Choroid plexus epithelial cell (primary cell): ENCODE measurements around the gene DIPK1A.

Source experiments
- DNase-seq: peaks from one replicate; pipeline ENCODE4 v3.0.0-alpha.2; 2010; ENCODE audit warnings: low read depth
- H3K4me3 ChIP-seq: 2 replicates; pipeline ENCODE4 v1.5.1; 2011; ENCODE audit warnings: low read depth, mild to moderate bottlenecking, control low read depth, low read length, moderate library complexity
- TF ChIP-seq, protein P1 (sequence below): conservative IDR thresholded peaks from 2 replicates; pipeline ENCODE4 v1.5.1; 2011; ENCODE audit warnings: low read depth, mild to moderate bottlenecking, control low read depth, inconsistent platforms, low read length, moderate library complexity

Gene DIPK1A

DNA sequence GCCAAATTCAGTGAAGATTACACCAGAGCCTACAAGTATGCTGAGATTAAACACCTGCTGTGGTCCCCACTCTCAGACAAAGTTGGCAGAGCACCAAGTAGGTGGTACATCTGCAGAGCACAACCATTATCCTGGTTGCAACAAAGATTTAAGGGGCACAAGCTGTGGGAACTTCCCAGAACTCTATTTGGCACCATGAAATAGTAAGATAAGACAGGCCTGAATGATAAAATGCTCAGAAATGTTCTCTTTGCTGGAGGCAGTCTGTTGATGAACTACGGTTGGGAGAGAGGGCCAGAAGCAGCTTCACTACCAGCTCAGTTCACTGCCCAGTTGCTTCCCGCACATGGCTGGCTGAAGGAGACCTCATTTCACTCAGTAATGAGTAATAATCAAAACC lies 109.5 kb downstream of the DIPK1A start:
- DNase-seq = no peak
- H3K4me3 ChIP-seq = no peak overlapping the region
- TF ChIP-seq, protein P1, sequence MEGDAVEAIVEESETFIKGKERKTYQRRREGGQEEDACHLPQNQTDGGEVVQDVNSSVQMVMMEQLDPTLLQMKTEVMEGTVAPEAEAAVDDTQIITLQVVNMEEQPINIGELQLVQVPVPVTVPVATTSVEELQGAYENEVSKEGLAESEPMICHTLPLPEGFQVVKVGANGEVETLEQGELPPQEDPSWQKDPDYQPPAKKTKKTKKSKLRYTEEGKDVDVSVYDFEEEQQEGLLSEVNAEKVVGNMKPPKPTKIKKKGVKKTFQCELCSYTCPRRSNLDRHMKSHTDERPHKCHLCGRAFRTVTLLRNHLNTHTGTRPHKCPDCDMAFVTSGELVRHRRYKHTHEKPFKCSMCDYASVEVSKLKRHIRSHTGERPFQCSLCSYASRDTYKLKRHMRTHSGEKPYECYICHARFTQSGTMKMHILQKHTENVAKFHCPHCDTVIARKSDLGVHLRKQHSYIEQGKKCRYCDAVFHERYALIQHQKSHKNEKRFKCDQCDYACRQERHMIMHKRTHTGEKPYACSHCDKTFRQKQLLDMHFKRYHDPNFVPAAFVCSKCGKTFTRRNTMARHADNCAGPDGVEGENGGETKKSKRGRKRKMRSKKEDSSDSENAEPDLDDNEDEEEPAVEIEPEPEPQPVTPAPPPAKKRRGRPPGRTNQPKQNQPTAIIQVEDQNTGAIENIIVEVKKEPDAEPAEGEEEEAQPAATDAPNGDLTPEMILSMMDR = no peak

DNA sequence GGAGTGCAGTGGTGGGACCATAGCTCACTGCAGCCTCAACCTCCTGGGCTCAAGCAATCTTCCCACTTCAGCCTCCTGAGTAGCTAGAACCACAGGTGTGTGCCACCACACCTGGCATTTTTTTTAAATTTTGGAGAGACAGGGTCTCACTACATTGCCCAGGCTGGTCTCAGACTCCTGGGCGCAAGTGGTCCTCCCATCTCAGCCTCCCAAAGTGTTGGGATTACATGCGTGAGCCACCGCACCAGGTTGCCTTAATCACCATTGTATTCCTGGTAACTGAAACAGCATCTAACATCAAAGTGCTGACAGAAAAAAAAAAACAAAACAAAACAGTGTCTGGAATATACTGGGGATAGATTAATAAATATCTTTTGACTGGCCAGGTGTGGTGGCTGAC lies 111.2 kb downstream of the DIPK1A start:
- no peak overlapping the region for H3K4me3 ChIP-seq
- no peak for DNase-seq
- TF ChIP-seq, protein P1 = no peak

DNA sequence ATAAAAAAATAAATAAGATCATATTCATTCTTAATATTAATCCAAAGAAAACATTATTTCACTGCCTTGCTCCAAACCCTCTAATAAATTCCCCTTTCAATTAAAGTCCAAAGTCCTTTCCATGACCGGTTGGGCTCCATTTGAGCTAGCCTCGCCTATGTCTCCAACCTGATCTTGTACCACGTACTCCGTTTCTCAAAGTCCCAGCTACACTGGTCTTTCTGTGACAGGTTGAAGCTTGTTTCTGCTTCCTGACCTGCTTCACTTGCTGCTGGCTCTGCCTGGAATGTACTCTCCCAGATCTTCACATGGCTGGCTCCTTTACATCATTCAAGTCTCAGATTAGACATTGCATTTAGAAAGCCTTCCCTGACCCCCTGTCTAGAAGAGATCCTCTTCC lies 113.1 kb downstream of the DIPK1A start:
- TF ChIP-seq, protein P1 = no peak
- no peak overlapping the region for H3K4me3 ChIP-seq
- DNase-seq = no peak

DNA sequence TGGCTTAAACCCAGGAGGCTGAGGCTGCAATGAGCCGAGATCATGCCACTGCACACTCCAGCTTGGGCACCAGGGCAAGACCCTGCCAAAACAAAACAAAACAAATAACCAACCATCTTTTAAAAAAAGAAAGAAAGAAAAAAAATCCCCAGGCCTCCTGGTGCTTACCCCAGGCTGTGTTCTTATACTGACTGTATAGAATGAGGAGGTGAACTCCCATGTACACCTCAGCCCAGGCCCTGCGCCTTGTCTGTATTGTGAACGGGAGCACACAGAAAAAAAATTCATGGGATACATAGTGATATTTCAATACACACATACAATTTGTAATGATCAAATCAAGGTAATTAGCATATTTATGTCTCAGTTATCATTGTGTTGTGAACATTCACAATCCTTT lies 115.4 kb downstream of the DIPK1A start:
- TF ChIP-seq, protein P1 = no peak
- no peak overlapping the region for H3K4me3 ChIP-seq
- DNase-seq = no peak

DNA sequence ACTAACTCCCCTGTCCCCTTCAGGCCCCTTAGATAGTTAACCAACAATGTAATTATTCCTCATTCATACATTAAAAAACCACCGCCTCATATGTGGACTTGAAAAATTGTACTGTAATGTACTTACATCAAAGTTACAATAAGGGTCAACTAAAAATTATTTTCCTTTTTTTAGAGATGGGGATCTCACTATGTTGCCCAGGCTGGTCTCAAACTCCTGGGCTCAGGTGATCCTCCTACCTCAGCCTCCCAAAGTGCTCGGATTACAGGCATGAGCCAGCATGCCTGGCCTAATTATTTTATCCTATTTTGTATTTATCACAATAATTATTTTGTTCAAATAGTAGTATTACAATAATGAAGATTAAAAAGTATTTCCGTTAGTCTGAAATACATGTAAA lies 116.8 kb downstream of the DIPK1A start:
- DNase-seq = no peak
- H3K4me3 ChIP-seq = no peak overlapping the region
- TF ChIP-seq, protein P1 = no peak

DNA sequence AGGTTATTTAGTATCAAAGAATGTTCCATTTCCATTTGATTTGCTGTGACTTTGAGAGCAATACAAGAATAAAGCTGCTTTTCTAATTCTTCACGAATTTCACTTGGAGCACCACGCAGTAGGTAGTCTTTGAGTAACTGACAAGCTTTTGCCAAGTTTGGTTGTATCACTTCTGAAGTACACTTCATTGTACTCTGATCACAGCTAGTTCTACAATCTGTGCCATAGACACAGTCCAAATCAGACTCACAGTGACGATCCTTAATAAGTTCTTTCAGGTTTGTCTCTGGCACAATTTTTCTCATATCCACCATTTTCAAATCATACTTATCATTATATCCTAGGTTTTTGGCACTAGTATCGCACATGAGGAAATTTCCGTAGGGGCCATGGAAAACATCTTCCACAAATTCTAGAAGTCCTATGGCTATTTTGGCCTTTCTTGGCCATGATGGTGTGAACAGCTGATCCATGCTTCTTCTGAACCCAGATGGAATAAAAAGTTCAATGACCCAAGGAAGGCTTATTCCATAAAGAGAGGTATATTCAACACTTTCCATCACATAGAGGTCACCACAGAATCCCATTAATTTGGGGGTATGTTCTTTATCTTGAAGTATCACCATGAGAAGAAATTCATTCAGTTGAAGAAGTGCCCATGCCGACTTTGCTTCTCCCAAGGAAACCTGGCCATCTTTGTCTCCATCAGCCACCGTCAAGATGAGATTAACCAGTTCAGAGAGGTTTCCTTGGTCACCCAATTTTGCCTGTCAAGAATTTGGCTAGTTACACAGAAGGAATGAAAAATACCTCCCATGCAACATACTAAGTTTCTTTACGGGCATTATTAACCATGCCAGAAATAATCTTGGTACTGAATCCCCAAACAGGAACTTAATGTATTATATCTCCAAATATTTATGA lies 117.6 kb downstream of the DIPK1A start:
- TF ChIP-seq, protein P1 = no peak
- no peak overlapping the region for H3K4me3 ChIP-seq
- no peak for DNase-seq

DNA sequence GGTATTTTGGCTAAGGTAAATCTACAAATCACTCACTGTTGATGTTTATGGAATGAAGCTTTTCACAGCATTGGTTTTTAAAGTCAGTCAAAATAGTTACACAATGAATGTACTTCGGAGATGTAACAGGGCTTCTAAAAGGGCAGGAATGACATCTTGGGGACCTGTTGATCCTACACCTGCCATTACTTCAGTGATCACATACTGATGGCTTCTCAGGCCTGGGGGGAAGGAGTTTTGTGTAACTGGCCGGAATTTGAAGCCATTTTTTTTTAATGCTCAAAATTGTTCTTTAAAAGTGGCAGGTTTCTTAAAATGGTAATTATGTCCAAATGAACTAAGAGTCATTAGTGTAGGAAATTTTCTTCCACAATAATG lies 118.2 kb downstream of the DIPK1A start:
- no peak overlapping the region for H3K4me3 ChIP-seq
- DNase-seq = no peak
- TF ChIP-seq, protein P1 = no peak
